C4-2B (cell line): ENCODE measurements around the gene HS6ST3.

Experiments
- CTCF ChIP-seq: fragments of 450-650 bp; conservative IDR thresholded peaks from 2 replicates; pipeline ENCODE4 v1.5.1; 2017; ENCODE audit warnings: mild to moderate bottlenecking
- ZFX ChIP-seq: fragments of 450-650 bp; IDR thresholded peaks from 2 replicates; pipeline ENCODE4 v1.6.1; 2017

DNA sequence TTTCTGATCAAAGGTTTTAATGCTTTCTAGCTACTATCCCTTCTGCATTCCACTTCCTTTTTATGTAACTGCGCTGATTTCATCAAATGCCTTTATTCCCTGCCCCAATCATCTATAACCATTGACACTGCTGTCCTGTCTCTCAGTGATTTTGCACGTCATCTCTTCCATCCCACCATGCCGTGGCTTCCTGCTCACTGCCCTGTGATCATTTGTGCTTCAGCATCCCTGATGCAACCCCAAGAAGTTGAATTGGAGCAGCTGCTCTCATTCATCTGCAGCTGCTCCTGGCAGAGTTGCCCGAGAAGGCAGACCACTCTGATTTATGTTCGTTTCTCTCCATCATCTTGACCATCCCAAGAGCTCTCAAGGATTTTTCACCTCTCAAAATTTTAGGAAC lies 112.4 kb downstream of the HS6ST3 start:
- no peak for TF ChIP-seq CTCF
- no peak for TF ChIP-seq ZFX
